Measurements from ENCODE around the gene ABI3BP.
"Not testable (repeated sequence)": the region's sequence is repeated elsewhere in the genome, so short reads cannot be mapped to it uniquely, and the experiment has no call there.

Gene ABI3BP

GRCh38 chr3:100953103-100953502 lies 40.1 kb downstream of the ABI3BP start:
- no peak for DNase-seq (ENCODE audit: low read depth in 2 of 3, low spot score in 1 of 3)

- no peak for DNase-seq (ENCODE audit: low read depth in 2 of 3, low spot score in 1 of 3)
Observed at GRCh38 chr3:100947119-100947518, 46.1 kb downstream of the ABI3BP start.

DNA sequence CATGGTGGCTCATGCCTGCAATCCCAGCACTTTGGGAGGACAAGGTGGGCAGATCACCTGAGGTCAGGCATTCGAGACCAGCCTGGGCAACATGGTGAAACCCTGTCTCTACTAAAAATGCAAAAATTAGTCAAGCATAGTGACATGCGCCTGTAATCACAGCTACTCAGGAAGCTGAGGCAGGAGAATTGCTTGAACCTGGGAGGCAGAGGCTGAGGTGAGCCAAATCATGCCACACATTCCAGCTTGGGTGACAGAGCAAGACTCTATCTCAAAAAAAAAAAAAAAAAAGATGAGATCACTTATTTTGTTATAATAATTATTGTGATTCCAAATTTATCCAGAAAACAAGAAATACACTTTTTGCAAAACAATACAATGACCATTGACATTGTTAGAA lies 47.1 kb downstream of the ABI3BP start:
- DNase-seq (ENCODE audit: low read depth in 2 of 3, low spot score in 1 of 3) = not testable (repeated sequence)

- DNase-seq (ENCODE audit: low read depth in 2 of 3, low spot score in 1 of 3) = no peak
Observed at GRCh38 chr3:100941451-100941850, 51.8 kb downstream of the ABI3BP start.

- DNase-seq (ENCODE audit: low read depth in 2 of 3, low spot score in 1 of 3) = no peak
Observed at GRCh38 chr3:100941041-100941440, 52.2 kb downstream of the ABI3BP start.

- DNase-seq (ENCODE audit: low read depth in 2 of 3, low spot score in 1 of 3) = no peak
Observed at GRCh38 chr3:100936931-100937330, 56.3 kb downstream of the ABI3BP start.

DNA sequence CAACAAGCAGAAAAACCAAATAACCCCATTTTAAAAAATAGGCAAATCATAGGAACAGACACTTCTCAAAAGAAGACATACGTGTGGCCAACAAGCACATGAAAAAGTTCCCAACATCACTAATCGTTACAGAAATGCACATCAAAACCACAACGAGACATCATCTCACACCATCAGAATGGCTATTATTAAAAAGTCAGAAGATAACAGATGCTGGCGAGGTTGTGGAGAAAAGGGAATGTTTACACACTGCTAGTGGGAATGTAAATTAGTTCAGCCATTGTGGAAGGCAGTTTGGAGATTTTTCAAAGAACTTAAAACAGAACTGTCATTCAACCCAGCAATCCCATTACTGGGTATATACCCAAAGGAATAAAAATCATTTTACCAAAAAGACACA lies 60.7 kb downstream of the ABI3BP start:
- no peak for DNase-seq (ENCODE audit: low read depth in 2 of 3, low spot score in 1 of 3)

- no peak for DNase-seq (ENCODE audit: low read depth in 2 of 3, low spot score in 1 of 3)
Observed at GRCh38 chr3:100928638-100929428, 64.4 kb downstream of the ABI3BP start.

GRCh38 chr3:100927775-100928174 lies 65.4 kb downstream of the ABI3BP start:
- no peak for DNase-seq (ENCODE audit: low read depth in 2 of 3, low spot score in 1 of 3)

- DNase-seq (ENCODE audit: low read depth in 2 of 3, low spot score in 1 of 3) = no peak
Observed at GRCh38 chr3:100915706-100916495, 77.3 kb downstream of the ABI3BP start.

DNA sequence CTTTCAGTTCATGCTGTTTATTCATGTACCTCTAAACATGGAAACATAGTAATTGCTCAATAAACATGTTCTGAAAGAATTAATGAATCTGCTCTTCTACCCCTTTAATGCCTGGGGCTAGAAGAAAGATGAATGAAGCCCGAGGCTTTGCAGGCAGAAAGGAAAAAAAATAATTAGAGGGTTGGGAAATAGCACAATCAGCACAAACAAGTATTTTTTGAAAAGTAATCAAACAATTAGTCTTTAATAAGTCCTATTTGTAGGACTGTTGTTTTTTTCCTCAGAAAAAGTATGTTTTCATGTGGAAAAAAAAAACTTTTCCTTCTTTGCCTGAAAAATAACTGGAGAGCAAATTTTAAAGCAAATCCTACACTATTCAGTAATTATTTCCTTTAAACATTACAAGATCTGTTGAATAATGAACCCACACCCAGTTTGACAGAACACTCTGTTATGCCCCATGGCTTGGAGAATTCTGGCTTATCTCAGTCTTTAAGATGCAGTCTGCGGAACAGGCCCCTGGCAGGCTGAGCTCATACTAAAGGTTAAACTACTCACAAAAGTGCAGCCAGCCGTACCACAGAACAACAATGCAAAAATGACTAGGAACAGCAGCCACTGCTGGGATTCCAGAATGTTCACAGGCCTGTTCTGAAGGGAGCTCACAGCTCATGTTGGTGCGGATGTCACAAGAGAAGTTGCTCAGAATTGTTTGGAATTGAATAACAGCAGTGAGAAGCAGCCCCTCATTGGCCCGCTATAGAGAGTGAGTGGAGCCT lies 79.2 kb downstream of the ABI3BP start:
- DNase-seq (ENCODE audit: low read depth in 2 of 3, low spot score in 1 of 3) = no peak

GRCh38 chr3:100912976-100913545 lies 80.2 kb downstream of the ABI3BP start:
- DNase-seq (ENCODE audit: low read depth in 2 of 3, low spot score in 1 of 3) = no peak

DNA sequence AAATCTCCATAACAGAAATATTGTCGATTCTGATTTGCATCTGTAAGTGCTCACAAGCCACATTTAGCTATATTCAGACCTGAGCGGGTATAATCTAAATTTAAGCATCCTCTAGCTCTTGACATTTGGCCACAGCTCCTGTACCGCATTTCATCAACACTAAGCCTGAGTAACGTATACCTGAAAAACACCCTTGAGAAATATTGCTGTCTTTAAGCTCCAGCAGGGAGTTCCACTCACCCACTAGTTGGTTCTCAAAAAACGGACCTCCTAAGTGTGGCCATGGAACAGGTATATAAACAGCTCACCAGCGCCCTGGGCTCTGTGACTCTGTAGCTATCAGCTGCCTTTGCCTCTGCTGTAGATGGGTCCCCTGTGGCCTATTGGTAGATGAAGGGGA lies 80.7 kb downstream of the ABI3BP start:
- DNase-seq (ENCODE audit: low read depth in 2 of 3, low spot score in 1 of 3) = no peak

- no peak for DNase-seq (ENCODE audit: low read depth in 2 of 3, low spot score in 1 of 3)
Observed at GRCh38 chr3:100911956-100912355, 81.3 kb downstream of the ABI3BP start.

- no peak for DNase-seq (ENCODE audit: low read depth in 2 of 3, low spot score in 1 of 3)
Observed at GRCh38 chr3:100910986-100911385, 82.2 kb downstream of the ABI3BP start.

- DNase-seq (ENCODE audit: low read depth in 2 of 3, low spot score in 1 of 3) = no peak
Observed at GRCh38 chr3:100902572-100902971, 90.6 kb downstream of the ABI3BP start.

GRCh38 chr3:100900671-100901335 lies 92.4 kb downstream of the ABI3BP start:
- DNase-seq (ENCODE audit: low read depth in 2 of 3, low spot score in 1 of 3) = no peak

GRCh38 chr3:100899440-100900091 lies 93.7 kb downstream of the ABI3BP start:
- DNase-seq (ENCODE audit: low read depth in 2 of 3, low spot score in 1 of 3) = no peak

DNA sequence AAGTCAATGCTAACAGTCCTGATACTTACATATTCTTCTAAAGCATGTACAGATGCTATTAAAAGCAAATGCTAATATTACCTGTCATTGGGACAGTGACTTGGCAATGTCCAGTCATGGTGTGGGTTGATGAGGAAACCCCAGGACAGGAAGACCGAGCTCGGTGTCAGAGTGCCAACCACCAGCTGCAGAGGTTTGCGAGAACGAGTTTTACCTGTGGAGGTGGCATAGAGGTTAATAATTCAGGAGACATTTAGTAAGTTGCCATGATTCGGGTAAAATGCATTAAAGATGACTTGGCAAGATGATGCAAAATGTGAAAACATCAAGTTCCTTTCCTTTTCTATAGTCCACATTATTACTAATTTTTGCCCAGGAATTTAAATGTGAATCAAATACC lies 94.5 kb downstream of the ABI3BP start:
- DNase-seq (ENCODE audit: low read depth in 2 of 3, low spot score in 1 of 3) = no peak

DNA sequence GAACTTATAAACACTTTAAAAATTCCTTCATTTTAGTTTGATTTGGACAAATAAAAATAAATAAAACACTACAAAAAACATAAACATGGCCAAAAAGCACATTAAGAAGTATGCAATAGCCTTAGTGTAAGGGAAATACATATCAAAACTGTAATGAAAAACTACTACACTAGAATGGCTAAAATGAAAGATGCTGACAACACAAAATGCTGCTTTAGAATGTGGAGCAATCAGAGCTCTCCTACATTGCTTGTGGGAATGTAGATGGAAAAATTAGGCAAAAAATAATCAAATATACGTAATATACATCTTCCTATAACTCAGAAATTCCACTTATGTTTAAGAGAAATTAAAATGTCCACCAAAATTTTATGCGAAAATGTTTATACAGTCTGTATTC lies 96.2 kb downstream of the ABI3BP start:
- no peak for DNase-seq (ENCODE audit: low read depth in 2 of 3, low spot score in 1 of 3)
